ENCODE data around the gene TRIM69.

DNA sequence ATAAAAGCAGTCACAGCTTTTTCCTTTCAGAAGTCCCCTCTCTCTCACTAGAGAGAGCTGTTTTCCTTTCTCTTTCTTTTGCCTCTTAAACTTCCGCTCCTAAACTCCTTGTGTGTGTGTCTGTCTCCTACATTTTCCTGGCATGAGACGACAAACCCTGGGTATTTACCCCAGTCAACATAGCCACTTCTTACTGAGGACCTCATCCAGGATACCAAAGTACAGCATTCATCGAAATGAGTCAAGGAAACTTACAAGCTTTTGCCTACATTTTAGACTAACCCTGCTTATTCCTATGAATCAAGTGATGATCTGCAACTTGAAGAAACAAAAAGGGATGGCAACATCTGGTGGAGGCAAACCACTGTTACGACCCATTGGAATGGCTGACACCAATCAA is 41.9 kb upstream of the TRIM69 start:
- TF ChIP-seq, protein P1, sequence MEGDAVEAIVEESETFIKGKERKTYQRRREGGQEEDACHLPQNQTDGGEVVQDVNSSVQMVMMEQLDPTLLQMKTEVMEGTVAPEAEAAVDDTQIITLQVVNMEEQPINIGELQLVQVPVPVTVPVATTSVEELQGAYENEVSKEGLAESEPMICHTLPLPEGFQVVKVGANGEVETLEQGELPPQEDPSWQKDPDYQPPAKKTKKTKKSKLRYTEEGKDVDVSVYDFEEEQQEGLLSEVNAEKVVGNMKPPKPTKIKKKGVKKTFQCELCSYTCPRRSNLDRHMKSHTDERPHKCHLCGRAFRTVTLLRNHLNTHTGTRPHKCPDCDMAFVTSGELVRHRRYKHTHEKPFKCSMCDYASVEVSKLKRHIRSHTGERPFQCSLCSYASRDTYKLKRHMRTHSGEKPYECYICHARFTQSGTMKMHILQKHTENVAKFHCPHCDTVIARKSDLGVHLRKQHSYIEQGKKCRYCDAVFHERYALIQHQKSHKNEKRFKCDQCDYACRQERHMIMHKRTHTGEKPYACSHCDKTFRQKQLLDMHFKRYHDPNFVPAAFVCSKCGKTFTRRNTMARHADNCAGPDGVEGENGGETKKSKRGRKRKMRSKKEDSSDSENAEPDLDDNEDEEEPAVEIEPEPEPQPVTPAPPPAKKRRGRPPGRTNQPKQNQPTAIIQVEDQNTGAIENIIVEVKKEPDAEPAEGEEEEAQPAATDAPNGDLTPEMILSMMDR (conservative IDR thresholded peaks at IDR 0.05; ENCODE audit: low read depth, low read length), result no peak
- no peak for TF ChIP-seq EZH2 (IDR thresholded peaks at IDR 0.05; ENCODE audit: low read length, unreplicated experiment)
- TF ChIP-seq EZH2phosphoT487 (IDR thresholded peaks at IDR 0.05; ENCODE audit: borderline replicate concordance, low read length), result no peak
